NCI-H526 treated with DMSO at 0.1 percent for 48 hours (cell line): ENCODE results near the gene IARS2.
"Not testable (repeated sequence)": the region's sequence is repeated elsewhere in the genome, so short reads cannot be mapped to it uniquely, and the experiment has no call there.

Source experiments
- DNase-seq: peaks from one replicate; lab custom pipeline; 2025; lab: John Stamatoyannopoulos, UW

The IARS2 gene

GRCh38 chr1:220112600-220112999 lies 18.7 kb downstream of the IARS2 start:
- not testable (repeated sequence) for DNase-seq

GRCh38 chr1:220113136-220113695 lies 19.3 kb downstream of the IARS2 start:
- no peak for DNase-seq

- DNase-seq = no peak
Measured at GRCh38 chr1:220119043-220119512, 25.1 kb downstream of the IARS2 start.

- DNase-seq = no peak
Measured at GRCh38 chr1:220121791-220122530, 28.0 kb downstream of the IARS2 start.

- no peak for DNase-seq
Measured at GRCh38 chr1:220123066-220123465, 29.1 kb downstream of the IARS2 start.

GRCh38 chr1:220123889-220124288 lies 30.0 kb downstream of the IARS2 start:
- no peak for DNase-seq

GRCh38 chr1:220124542-220124941 lies 30.6 kb downstream of the IARS2 start:
- no peak for DNase-seq

GRCh38 chr1:220127076-220127475 lies 33.1 kb downstream of the IARS2 start:
- DNase-seq = no peak

GRCh38 chr1:220129479-220130210 lies 35.7 kb downstream of the IARS2 start:
- DNase-seq = no peak

GRCh38 chr1:220135755-220136154 lies 41.8 kb downstream of the IARS2 start:
- no peak for DNase-seq

GRCh38 chr1:220137019-220137786 lies 43.3 kb downstream of the IARS2 start:
- no peak for DNase-seq

GRCh38 chr1:220139966-220140365 lies 46.0 kb downstream of the IARS2 start:
- DNase-seq = no peak

GRCh38 chr1:220144051-220144450 lies 50.1 kb downstream of the IARS2 start:
- DNase-seq = no peak

GRCh38 chr1:220149742-220150141 lies 55.8 kb downstream of the IARS2 start:
- no peak for DNase-seq

GRCh38 chr1:220151454-220151853 lies 57.5 kb downstream of the IARS2 start:
- no peak for DNase-seq

- DNase-seq = no peak
Measured at GRCh38 chr1:220153147-220153546, 59.2 kb downstream of the IARS2 start.

- DNase-seq = no peak
Measured at GRCh38 chr1:220156620-220157146, 62.8 kb downstream of the IARS2 start.

GRCh38 chr1:220157738-220158137 lies 63.8 kb downstream of the IARS2 start:
- no peak for DNase-seq

- DNase-seq = not testable (repeated sequence)
Measured at GRCh38 chr1:220158530-220158929, 64.6 kb downstream of the IARS2 start.

- no peak for DNase-seq
Measured at GRCh38 chr1:220159041-220159440, 65.1 kb downstream of the IARS2 start.

GRCh38 chr1:220160027-220160426 lies 66.1 kb downstream of the IARS2 start:
- DNase-seq = no peak

GRCh38 chr1:220164116-220164515 lies 70.2 kb downstream of the IARS2 start:
- no peak for DNase-seq
